ENCODE measurements around the gene TYK2. TPM values are rescaled to one million over a fixed set of nuclear protein-coding genes. Genes with fewer than 3 reads are reported as not detected.

The TYK2 gene
- total RNA-seq, 1 experiment from 2014 or later = 66.4 TPM

GRCh38 chr19:10403137-10404021, 23.0 kb upstream of the TYK2 start, which contains the start of gene CDC37:
Gene CDC37, minus strand, starts transcription at chr19:10403542. Its CDS starts 63 bp downstream, at chr19:10403479.
- peak within 1 kb of the TSS; percentile 89 for H3K27ac Mint-ChIP-seq
- TF ChIP-seq NFE2L1 (CRISPR knock-in tag; IDR thresholded peaks at IDR 0.05) (0 out of 2 replicates have a peak, but pooled peaks have one; percentile 16), ZNF423 (CRISPR knock-in tag; IDR thresholded peaks at IDR 0.05) (peak; percentile 71), TP53 (CRISPR knock-in tag; IDR thresholded peaks at IDR 0.05) (peak; percentile 57; the same call in 1 of the 2 replicates), HMGXB4 (CRISPR knock-in tag; IDR thresholded peaks at IDR 0.05) (peak; percentile 15; the same call in 1 of the 2 replicates), ETV6 (CRISPR knock-in tag; IDR thresholded peaks at IDR 0.05) (peak; percentile 87), SP1 (CRISPR knock-in tag; conservative IDR thresholded peaks at IDR 0.05) (peak; percentile 96), KAT7 (CRISPR knock-in tag; IDR thresholded peaks at IDR 0.05; ENCODE audit: borderline replicate concordance) (0 out of 2 replicates have a peak, but pooled peaks have one; percentile 20), IRF1 (CRISPR knock-in tag; IDR thresholded peaks at IDR 0.05) (peak; percentile 61; the same call in 1 of the 2 replicates), ZNF416 (CRISPR knock-in tag; IDR thresholded peaks at IDR 0.05) (0 out of 2 replicates have a peak, but pooled peaks have one; percentile 3), SMAD3 (CRISPR knock-in tag; IDR thresholded peaks at IDR 0.05; ENCODE audit: borderline replicate concordance) (peak; percentile 63; the same call in 1 of the 2 replicates), CREM (CRISPR knock-in tag; IDR thresholded peaks at IDR 0.05) (peak; percentile 93), ZNF671 (CRISPR knock-in tag; IDR thresholded peaks at IDR 0.05) (0 out of 2 replicates have a peak, but pooled peaks have one; percentile 48), TEAD1 (CRISPR knock-in tag; IDR thresholded peaks at IDR 0.05) (0 out of 2 replicates have a peak, but pooled peaks have one; percentile 22), ZBTB21 (CRISPR knock-in tag; IDR thresholded peaks at IDR 0.05; ENCODE audit: borderline replicate concordance) (peak; percentile 43; the same call in 1 of the 2 replicates), CREB1 (CRISPR knock-in tag; IDR thresholded peaks at IDR 0.05) (no peak), E2F5 (CRISPR knock-in tag; IDR thresholded peaks at IDR 0.05) (peak; percentile 80), PRDM15 (CRISPR knock-in tag; IDR thresholded peaks at IDR 0.05) (no peak), ZNF138 (CRISPR knock-in tag; conservative IDR thresholded peaks at IDR 0.05) (no peak), GABPB1 (CRISPR knock-in tag; IDR thresholded peaks at IDR 0.05) (peak; percentile 70), FOXK1 (CRISPR knock-in tag; IDR thresholded peaks at IDR 0.05) (peak; percentile 19; the same call in 1 of the 2 replicates), AR (CRISPR knock-in tag; IDR thresholded peaks at IDR 0.05) (no peak), E2F1 (CRISPR knock-in tag; IDR thresholded peaks at IDR 0.05) (no peak), MAX (CRISPR knock-in tag; IDR thresholded peaks at IDR 0.05) (peak; percentile 24; the same call in 1 of the 2 replicates)
- ChIA-PET CTCF (interaction anchor here (0.5 to 8.3 kb wide), 32 partner anchors 9 to 455 kb away, joined by 3 to 229 read pairs (median 4); partner anchors contain the start of genes ICAM1, ICAM5, PDE4A and QTRT1), POLR2A (interaction anchor here (0.5 to 1.5 kb wide), 3 partner anchors 15 to 209 kb away, joined by 3 to 5 read pairs (median 3); partner anchors contain the start of gene TYK2)
- H3K4me1 Mint-ChIP-seq = peaks cover 19% of the 10 kb centered on the region
- peaks cover 40% of the 10 kb centered on the region for H3K27me3 Mint-ChIP-seq (ENCODE audit: low read depth)
- H3K9me3 Mint-ChIP-seq = no peaks in the 10 kb centered on the region
- ATAC-seq = peak; percentile 79
- DNase-seq (ENCODE audit: low spot score) = peak; percentile 98
- H3K36me3 Mint-ChIP-seq = peaks cover 4% of the 10 kb centered on the region; the same call in 1 of the 2 replicates
- H3K4me3 Mint-ChIP-seq = peak within 1 kb of the TSS; percentile 96
